Loucy (cell line): ENCODE measurements around the gene TSPAN17.

ENCODE experiments used
- CTCF ChIP-seq: fragments of 200-600 bp; sonication (generic); conservative IDR thresholded peaks from 2 replicates; pipeline ENCODE4 v1.5.1; 2014; ENCODE audit warnings: mild to moderate bottlenecking, antibody characterized with exemption, low read length
- EZH2phosphoT487 ChIP-seq: fragments of 200-600 bp; IDR thresholded peaks from 2 replicates; pipeline ENCODE4 v1.6.1; 2018; ENCODE audit warnings: antibody characterized with exemption, mild to moderate bottlenecking, moderate library complexity, borderline replicate concordance

- TF ChIP-seq CTCF: no peak
- no peak for TF ChIP-seq EZH2phosphoT487
These were observed 17.9 kb upstream of the TSPAN17 start for GRCh38 chr5:176629317-176629852.
